Suprapubic skin (tissue), 4 donors: Measurements from ENCODE around the gene PNLIPRP2. TPM values are rescaled to one million over a fixed set of nuclear protein-coding genes. Genes with fewer than 3 reads are reported as not detected.

ENCODE experiments used
- DNase-seq, 2 donors: peaks; one replicate each; pipeline ENCODE4 v3.0.0-alpha.2; 2019; ENCODE audit warnings: low spot score in 2 of 2
- H3K27ac ChIP-seq: fragments of 200-600 bp; sonication (generic); one replicate; pipeline ENCODE4 v1.5.1; 2019
- H3K27me3 ChIP-seq: fragments of 200-600 bp; sonication (generic); one replicate; pipeline ENCODE4 v1.5.1; 2019
- H3K36me3 ChIP-seq: fragments of 200-600 bp; sonication (generic); one replicate; pipeline ENCODE4 v1.5.1; 2019
- H3K4me1 ChIP-seq: fragments of 200-600 bp; sonication (generic); one replicate; pipeline ENCODE4 v1.5.1; 2019
- H3K4me3 ChIP-seq: fragments of 200-600 bp; sonication (generic); one replicate; pipeline ENCODE4 v1.5.1; 2019; ENCODE audit warnings: mild to moderate bottlenecking
- H3K9me3 ChIP-seq: fragments of 200-600 bp; sonication (generic); one replicate; pipeline ENCODE4 v1.5.1; 2019
- EP300 ChIP-seq: sonication (generic); formaldehyde crosslinking; IDR thresholded peaks from one replicate; pipeline ENCODE4 v1.6.1; 2017; ENCODE audit warnings: antibody characterized with exemption
- POLR2A ChIP-seq, 2 donors: fragments of 450-650 bp; IDR thresholded peaks; one replicate each; pipeline ENCODE4 v1.6.1; 2017; ENCODE audit warnings: antibody characterized with exemption in 2 of 2, mild to moderate bottlenecking in 2 of 2, moderate library complexity in 2 of 2
- POLR2AphosphoS5 ChIP-seq, 3 donors: sonication (generic); formaldehyde crosslinking; IDR thresholded peaks; one replicate each; pipeline ENCODE4 v1.6.1; 2017; ENCODE audit warnings: antibody characterized with exemption in 3 of 3
- WGBS: methylation state at CpG from one replicate; pipeline ENCODE4 v1.1.5; 2018; 5-methylcytosine and 5-hydroxymethylcytosine counted together
- total RNA-seq, 4 donors: library from RNA; depleted of rRNA; stranded (reverse); fragments of >200 nt; gene quantifications; one replicate each; pipeline ENCODE4 v1.1.0, GENCODE V29; 2016
- TF ChIP-seq, protein P1 (sequence below), 2 donors: fragments of 200-600 bp in 1 of 2; fragments of 450-650 bp in 1 of 2; sonication (generic) in 1 of 2; IDR thresholded peaks; one replicate each; pipeline ENCODE4 v1.5.1; 2016 to 2019; ENCODE audit warnings: antibody characterized with exemption in 2 of 2, mild to moderate bottlenecking in 1 of 2, moderate library complexity in 1 of 2

Gene PNLIPRP2
- total RNA-seq, 4 donors from 2014 or later: not detected

- Histone ChIP-seq H3K9me3 (no peaks in the 10 kb centered on the region), H3K27ac (no peak overlapping the region), H3K4me3 (peak overlapping the region; percentile 36), H3K36me3 (no peaks in the 10 kb centered on the region), H3K4me1 (peaks cover 4% of the 10 kb centered on the region), H3K27me3 (peaks cover 28% of the 10 kb centered on the region)
- DNase-seq: no peak
- 31% methylated on average over 31 of the region's 41 CpGs for WGBS
- TF ChIP-seq, protein P1, sequence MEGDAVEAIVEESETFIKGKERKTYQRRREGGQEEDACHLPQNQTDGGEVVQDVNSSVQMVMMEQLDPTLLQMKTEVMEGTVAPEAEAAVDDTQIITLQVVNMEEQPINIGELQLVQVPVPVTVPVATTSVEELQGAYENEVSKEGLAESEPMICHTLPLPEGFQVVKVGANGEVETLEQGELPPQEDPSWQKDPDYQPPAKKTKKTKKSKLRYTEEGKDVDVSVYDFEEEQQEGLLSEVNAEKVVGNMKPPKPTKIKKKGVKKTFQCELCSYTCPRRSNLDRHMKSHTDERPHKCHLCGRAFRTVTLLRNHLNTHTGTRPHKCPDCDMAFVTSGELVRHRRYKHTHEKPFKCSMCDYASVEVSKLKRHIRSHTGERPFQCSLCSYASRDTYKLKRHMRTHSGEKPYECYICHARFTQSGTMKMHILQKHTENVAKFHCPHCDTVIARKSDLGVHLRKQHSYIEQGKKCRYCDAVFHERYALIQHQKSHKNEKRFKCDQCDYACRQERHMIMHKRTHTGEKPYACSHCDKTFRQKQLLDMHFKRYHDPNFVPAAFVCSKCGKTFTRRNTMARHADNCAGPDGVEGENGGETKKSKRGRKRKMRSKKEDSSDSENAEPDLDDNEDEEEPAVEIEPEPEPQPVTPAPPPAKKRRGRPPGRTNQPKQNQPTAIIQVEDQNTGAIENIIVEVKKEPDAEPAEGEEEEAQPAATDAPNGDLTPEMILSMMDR (IDR thresholded peaks at IDR 0.05): no peak
- TF ChIP-seq POLR2AphosphoS5 (IDR thresholded peaks at IDR 0.05) (no peak), POLR2A (IDR thresholded peaks at IDR 0.05) (no peak), EP300 (no peak)
Observed at GRCh38 chr10:116608686-116609594, 11.8 kb upstream of the PNLIPRP2 start.

- Histone ChIP-seq H3K4me3 (no peak overlapping the region), H3K4me1 (peaks cover 4% of the 10 kb centered on the region), H3K27ac (no peak overlapping the region), H3K36me3 (no peaks in the 10 kb centered on the region), H3K9me3 (no peaks in the 10 kb centered on the region), H3K27me3 (peaks cover 28% of the 10 kb centered on the region)
- WGBS: 92% methylated on average over 13 of the region's 13 CpGs
- TF ChIP-seq, protein P1 (IDR thresholded peaks at IDR 0.05): no peak
- TF ChIP-seq POLR2AphosphoS5 (IDR thresholded peaks at IDR 0.05) (no peak), POLR2A (IDR thresholded peaks at IDR 0.05) (no peak), EP300 (no peak)
- no peak for DNase-seq
Observed at GRCh38 chr10:116610443-116611152, 10.2 kb upstream of the PNLIPRP2 start.

GRCh38 chr10:116611153-116611545 lies 9.6 kb upstream of the PNLIPRP2 start:
- Histone ChIP-seq H3K4me1 (peaks cover 4% of the 10 kb centered on the region), H3K27me3 (peaks cover 28% of the 10 kb centered on the region)
- no peak for TF ChIP-seq POLR2AphosphoS5 (IDR thresholded peaks at IDR 0.05)
- TF ChIP-seq POLR2A (IDR thresholded peaks at IDR 0.05): no peak
- TF ChIP-seq, protein P1 (IDR thresholded peaks at IDR 0.05): no peak
- TF ChIP-seq EP300: no peak

DNA sequence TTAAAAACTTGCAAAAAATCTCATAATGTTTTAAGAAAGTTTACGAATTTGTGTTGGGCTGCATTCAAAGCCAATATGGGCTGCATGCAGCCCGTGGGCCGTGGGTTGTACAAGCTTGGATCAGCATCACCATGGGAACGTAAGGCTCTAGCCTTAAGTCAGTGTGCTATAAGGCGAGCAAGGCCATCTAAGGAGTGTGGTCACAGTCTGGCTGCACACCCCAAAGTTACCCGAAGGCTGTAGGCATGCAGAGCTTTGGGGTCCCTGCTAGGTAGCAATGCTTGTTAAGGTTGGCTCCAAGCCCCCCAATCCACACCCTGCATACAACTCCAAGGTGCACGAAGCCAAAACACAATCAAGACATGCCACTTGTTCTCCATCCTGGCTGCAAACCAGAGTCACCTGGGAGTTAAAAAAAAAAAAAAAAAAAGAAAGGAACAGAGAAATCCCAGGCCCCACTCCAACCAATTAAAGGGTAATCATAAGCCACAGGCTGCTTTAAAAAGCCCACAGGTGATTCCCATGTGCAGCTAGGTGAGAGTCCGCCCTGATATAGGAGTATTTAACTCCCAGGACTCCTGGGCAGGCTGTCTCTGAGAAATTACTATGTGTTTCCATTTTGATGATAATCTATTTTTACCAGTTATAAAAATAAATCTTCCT lies 8.5 kb upstream of the PNLIPRP2 start:
- Histone ChIP-seq H3K4me1 (peaks cover 4% of the 10 kb centered on the region), H3K27me3 (peaks cover 28% of the 10 kb centered on the region), H3K27ac (no peak overlapping the region), H3K4me3 (no peak overlapping the region), H3K36me3 (no peaks in the 10 kb centered on the region), H3K9me3 (no peaks in the 10 kb centered on the region)
- no peak for DNase-seq
- 89% methylated on average over 8 of the region's 8 CpGs for WGBS
- TF ChIP-seq EP300 (no peak), POLR2A (IDR thresholded peaks at IDR 0.05) (no peak), POLR2AphosphoS5 (IDR thresholded peaks at IDR 0.05) (no peak)
- TF ChIP-seq, protein P1 (IDR thresholded peaks at IDR 0.05): no peak

More at GRCh38 chr10:116611153-116611545, 9.6 kb upstream of the PNLIPRP2 start:
- Histone ChIP-seq H3K36me3 (no peaks in the 10 kb centered on the region), H3K27ac (no peak overlapping the region), H3K4me3 (no peak overlapping the region), H3K9me3 (no peaks in the 10 kb centered on the region)
- no peak for DNase-seq
- WGBS: 75% methylated on average over 3 of the region's 3 CpGs
